CD4-positive, alpha-beta T cell treated with Interleukin-21 for 1 hour (primary cell): ENCODE data around the gene JAK3.
A peak's percentile ranks its signal among the peaks of the same experiment; 100 is the strongest.
"Not testable (repeated sequence)": the region's sequence is repeated elsewhere in the genome, so short reads cannot be mapped to it uniquely, and the experiment has no call there.

ENCODE experiments used
- DNase-seq: peaks from one replicate; pipeline ENCODE4 v3.0.0-alpha.2; 2020

Gene JAK3

DNA sequence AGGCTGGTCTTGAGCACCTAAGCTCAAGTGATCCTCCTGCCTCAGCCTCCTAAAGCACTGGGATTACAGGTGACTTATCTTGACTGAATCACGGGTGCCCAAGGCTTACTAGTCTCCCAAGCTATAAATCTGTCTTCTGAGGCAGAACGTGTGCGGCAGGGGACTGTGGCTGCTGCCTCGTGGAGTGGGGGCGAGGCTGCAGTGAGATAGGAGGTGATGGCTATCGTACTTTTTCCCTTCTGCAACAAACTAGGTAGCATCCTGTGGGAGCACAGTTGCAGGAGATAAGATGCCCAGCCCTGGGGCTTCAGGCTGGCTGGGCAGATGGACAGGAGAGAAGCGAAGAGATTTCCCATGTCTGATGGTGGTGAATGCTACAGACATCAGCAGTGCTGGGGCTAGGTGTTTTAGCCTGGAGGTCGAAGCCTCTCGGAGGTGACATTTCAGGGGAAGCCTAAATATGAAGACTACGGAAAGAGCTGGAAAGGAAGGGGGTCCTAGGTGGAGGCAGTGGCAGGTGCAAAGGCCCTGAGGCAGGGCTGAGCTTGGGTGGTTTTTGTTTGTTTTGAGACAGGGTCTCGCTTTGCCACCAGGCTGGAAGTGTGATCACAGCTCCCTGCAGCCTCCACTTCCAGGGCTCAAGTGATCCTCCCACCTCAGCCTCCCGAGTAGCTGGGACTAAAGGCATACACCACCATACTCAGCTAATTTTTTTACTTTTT lies 45.5 kb downstream of the JAK3 start:
- DNase-seq: no peak

DNA sequence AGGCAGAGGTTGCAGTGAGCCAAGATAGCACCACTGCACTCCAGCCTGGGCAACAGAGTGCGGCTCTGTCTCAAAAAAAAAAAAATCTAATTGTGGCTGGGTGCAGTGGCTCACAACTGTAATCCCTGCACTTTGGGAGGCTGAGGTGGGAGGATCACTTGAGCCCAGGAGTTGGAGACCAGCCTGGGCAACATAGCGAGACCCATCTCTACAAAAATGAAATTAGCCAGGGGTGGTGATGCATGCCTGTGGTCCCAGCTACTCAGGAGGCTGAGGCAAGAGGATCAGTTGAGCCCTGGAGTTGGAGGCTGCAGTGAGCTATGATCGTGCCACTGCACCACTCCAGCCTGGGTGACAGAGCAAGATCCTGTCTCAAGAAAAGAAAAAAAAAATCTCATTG lies 49.2 kb downstream of the JAK3 start:
- not testable (repeated sequence) for DNase-seq

DNA sequence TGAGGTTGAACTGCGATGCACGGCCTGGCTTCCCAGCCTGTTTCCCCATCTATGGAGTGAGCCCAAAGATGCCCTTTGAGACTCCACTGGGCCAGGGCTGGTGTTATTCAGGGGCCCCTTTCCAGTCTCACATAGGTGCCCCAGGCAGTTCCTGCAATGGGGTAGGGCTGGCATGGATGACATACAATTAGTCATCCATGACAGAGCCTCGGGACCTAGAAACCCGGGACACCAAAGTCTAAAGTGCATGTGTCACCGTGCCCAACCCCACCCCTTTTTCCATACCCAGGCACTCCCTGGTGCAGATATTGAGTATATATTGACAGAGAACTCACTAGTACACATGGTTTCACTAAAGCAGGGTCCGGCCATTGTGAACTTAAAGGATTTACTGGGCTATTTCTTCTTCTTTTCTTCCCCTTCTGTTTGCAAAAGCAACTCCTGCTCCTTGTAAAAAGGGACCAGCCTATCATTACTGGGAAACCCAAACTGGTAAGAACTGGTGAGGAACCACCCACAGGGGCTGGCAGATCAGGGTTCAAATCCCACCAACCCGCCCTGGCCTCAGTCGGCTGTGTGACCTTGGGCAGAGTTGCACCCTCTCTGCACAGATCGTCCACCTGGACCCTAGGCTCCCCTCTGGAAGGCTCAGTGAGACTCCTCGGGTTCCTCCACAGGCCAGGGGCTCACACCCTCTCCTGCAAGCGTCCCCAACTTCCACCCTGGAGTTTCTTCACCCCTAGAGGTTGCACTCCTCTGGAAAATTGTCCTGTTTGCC lies 50.2 kb downstream of the JAK3 start:
- DNase-seq: no peak

DNA sequence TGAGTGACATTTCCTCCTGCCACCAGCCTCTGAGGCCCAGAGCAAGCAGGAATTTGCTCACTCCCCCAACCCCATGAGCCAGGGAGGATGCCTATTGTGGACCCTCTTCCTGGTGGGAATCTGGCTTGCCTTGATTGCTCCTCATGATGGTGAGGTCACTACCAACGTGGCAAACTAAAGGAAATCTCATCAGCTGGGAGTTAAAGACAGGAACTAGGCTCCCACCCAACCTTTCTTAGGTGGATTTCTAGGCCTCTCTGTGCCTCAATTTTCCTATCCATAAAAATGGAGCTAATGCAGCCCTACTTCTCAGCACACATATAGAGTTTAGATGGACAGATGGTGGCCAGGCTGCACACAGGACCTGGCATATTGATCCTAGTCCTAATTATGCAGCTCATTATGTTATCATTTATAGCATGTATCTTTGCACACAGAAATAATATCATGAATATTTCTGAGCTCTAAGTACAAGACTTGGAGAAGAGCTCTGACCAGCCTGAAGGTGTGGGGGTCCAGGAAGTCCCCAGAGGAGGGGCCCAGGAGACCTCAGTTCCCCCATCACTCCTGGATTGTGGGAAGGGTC lies 50.9 kb downstream of the JAK3 start:
- no peak for DNase-seq

DNA sequence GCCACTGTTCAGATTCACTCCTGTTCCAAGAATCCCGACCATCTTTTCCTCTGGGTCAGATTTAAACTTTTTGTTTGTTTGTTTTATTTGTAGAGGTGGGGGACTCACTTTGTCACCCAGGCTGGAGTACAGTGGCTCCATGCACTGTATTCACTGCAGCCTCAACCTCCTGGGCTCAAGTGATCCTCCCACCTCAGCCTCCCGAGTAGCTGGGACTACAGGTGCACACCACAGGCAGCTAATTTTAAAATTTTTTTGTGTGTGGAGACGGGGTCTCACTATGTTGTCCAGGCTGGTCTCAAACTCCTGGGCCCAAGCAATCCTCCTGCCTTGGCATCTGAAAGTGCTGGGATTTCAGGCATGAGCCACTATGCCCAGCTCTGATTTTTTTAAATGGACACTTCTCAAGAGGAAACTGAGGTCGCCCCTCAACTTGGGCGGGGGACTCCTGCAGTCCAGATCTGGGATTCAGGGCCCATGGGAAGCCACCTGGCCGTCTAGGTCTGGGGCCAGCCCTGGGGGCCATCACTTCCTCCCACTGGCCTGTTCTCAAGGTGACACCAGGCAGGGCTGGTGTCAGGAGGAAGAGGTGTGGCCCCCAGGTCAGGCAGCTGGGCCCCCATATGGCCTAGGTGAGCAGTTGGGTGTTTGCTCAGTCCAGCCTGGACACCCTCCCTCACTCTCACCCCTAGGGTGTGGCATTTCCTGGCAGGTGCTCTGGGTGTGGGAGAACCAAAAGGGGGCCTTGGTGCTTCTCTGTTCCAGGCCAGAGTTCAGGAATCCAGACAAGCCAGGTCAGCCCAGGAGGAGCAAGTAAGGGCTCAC lies 51.6 kb downstream of the JAK3 start:
- no peak for DNase-seq

DNA sequence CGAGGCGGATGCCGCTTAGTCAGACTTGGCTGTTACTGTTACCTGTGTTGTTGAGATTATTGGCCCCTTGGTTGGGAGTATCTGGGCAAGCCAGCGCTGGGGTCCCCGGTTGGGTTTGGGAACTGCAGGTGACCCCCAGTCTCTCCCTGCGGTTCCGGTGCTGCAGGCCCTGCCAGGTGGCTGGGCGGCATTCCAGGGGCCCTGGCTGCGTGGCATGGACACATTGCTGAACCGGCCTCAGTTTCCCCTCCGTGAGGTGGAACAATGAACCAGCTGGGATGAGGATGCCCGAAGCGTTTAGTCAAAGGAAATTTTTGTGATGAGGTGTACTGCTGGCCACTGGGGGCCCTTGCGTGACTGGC lies 52.3 kb downstream of the JAK3 start:
- DNase-seq: no peak

DNA sequence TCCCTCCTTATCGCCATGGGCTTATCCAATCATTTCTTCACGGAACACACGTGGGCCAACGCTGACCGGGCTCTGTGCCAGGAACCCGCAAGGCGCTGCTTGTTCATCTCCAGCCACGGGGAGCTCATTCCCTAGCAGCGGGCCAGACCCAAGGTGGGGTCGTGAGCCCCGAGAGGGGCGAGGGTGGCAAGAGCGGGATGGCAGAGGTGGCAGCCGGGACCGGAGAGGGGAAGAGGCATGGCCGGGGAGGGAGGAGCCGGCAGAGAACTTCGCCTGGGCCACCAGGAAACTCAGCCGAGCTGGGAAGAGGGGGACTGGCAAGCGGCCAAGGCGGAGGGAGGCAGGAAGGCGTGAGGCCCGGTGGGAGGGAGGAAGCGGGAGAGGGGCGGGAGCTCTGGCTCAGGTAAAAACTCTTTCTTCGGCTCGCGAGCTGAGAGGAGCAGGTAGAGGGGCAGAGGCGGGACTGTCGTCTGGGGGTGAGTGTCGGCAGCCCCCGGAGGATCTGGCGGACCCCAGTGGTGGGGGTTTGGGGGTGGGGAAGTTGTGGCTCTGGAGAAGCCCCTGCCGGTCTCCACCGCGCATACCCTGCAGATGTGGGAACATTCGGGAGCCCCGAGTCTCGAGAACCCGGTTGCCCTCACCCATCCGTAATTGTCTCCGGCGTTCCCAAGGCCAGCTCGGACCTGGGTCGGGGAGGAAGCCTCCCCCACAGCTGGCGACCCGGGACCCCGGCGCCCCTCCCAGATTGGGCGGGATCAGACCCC lies 52.9 kb downstream of the JAK3 start, which contains the start of gene B3GNT3:
Gene B3GNT3, plus strand, starts transcription at position 408 of the 764 bp plus-strand sequence. CDS start 12,670 bp downstream, outside the sequence.
- DNase-seq: no peak

DNA sequence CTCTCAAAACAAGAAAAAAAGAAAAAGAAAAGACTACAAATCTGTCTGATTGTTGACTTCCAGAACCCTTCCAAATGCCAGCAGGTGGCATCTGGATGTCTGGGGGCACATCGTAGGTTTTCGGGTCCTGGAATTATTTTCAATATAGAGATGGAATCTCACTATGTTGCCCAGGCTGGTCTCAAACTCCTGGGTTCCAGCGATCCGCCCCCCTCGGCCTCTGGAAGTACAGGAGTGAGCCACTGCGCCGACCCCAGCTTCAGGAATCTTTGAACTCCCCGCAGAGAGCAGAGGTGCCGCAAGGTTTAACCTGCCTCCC lies 53.4 kb downstream of the JAK3 start:
- DNase-seq: no peak

DNA sequence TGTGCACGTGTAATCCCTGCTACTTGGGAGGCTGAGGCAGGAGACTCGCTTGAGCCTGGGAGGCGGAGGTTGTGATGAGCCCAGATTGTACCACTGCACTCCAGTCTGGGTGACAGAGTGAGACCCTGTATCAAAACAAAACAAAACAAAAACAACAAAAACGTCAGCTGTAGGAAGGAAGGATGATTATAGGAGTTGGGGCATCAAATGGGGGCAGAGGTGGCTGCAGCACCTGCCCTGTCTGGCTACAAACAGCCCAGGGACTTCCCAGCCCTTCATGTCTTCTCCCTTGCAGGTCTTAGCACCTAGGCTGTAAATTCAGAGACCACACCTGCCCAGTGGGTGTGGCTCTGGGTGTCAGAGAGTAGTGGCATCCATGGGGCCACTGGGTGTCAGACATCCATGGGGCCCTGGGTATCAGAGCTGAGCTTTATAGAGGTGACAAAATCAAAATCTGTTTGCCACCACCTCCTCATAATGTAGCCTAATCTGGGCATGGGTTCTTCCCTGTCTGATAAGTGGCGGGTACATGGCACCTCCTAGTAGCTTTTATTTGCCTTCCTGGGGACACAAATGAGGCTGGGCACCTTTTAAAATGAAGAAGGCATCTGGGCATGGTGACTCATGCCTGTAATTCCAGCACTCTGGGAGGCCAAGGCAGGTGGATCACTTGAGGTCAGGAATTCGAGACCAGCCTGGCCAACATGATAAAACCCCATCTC lies 57.6 kb downstream of the JAK3 start:
- DNase-seq: peak; percentile 31

DNA sequence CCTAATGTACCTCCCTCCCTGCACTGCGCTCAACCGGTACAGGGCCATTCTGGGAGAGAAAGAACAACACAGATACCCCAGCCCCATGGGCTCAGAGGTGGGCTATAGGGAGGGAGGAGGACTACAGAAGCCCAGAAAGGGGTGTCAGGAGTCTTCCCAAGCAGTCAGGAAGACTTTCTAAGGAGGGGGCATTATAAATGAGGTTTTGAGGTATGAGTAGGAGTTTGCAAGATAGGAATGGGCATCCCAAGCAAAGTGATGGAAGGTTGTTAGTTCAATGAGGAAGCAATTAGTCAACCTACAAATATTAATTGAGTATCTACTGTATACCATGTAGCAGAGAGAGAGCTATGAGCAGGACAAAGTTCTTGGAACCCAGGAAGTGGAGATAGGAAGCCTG lies 59.1 kb downstream of the JAK3 start:
- no peak for DNase-seq

DNA sequence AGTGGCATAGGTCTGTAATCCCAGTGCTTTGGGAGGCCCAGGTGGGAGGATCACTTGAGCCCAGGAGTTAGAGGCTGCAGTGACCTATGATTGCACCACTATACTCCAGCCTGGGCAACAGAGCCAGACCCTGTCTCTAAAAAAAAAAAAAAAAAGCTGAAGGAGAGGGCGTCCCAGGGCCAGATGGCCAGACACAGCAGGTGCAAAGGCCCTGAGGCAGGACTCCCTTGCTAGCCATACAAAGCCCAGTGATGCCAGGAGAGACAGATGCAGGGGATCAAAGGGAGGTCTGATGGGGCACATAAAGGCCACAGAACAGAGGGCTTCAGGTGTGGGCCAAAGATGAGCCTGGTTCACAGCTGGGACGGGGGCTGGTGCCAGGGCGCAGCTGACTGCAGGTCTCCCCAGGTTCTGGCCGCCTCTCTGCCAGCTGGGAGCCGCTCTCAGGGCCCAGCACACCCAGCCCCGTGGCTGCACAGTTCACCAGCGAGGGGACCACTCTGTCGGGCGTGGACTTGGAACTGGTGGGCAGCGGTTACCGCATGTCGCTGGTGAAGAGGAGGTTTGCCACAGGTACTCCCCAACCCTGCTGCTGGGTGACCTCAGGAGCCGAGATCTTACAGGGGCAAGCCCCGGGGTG lies 60.4 kb downstream of the JAK3 start:
- DNase-seq: no peak

DNA sequence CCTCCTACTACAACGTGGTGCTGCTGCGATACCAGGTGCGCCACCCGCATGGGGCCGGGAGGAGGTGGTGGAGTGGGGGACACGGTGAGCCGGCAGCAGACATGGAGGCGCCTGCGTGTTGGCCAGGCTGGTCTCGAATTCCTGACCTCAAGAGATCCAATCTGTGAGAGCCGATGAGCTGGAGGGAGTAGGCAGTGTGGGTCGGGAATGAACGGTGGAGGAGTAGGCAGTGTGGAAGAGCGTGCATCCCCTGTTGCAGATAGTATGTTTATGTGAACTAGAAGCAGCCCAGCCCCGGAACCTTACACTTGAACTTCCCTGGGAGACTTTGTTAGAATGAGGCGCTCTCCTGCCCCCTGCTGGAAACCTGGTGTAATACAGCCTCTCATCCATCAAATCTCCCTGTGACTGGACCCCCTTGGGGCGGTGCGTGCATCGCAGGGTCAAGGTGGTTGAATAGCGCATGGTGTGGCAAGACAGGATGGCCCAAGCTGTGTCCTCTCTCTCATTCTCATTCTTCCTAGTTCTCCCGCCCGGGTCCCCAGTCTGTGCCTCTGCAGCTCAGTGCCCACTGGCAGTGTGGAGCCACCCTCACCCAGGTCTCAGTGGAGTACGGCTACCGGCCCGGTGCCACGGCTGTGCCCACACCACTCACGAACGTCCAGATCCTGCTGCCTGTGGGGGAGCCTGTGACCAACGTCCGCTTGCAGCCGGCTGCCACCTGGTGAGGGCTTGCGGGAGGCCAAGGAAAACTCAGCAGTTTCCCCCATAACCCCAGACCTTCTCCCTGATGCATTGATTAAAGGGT lies 63.4 kb downstream of the JAK3 start:
- DNase-seq: peak; percentile 75

DNA sequence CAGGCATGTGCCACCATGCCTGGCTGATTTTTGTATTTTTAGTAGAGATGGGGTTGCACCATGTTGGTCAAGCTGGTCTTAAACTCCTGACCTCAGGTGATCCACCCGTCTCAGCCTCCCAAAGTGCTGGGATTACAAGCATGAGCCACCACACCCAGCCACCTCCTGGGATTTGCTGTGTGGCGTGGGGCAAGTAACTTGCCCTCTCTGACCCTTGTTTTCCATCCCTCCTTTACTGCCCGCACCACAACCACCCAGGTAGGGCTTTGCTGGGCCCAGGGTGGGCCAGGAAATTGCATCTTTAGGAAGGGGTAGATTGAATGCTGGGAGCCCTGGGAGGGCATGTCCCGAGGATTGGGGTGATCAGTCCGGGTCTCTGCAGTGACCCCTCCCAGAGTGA lies 64.1 kb downstream of the JAK3 start:
- DNase-seq: not testable (repeated sequence)

DNA sequence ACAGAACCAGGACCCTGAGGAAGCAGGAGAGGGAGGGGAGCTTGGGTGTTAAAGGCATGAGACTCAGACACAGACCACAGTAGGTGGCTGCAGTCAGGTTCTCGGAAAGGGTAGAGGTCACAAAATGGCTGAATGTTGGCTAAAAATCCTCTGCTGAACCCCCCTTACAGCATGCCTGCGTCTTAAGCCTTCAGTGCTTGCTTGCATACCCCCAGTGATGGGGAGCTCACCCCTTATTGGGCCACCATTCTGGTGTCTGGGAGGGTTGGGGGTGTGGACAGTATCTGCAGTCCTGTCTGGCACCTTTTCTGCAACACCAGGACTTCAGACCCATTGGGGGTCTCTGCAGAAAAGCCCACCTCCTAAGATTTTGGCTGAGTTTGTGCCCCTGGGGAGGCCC lies 67.0 kb downstream of the JAK3 start:
- DNase-seq: no peak

DNA sequence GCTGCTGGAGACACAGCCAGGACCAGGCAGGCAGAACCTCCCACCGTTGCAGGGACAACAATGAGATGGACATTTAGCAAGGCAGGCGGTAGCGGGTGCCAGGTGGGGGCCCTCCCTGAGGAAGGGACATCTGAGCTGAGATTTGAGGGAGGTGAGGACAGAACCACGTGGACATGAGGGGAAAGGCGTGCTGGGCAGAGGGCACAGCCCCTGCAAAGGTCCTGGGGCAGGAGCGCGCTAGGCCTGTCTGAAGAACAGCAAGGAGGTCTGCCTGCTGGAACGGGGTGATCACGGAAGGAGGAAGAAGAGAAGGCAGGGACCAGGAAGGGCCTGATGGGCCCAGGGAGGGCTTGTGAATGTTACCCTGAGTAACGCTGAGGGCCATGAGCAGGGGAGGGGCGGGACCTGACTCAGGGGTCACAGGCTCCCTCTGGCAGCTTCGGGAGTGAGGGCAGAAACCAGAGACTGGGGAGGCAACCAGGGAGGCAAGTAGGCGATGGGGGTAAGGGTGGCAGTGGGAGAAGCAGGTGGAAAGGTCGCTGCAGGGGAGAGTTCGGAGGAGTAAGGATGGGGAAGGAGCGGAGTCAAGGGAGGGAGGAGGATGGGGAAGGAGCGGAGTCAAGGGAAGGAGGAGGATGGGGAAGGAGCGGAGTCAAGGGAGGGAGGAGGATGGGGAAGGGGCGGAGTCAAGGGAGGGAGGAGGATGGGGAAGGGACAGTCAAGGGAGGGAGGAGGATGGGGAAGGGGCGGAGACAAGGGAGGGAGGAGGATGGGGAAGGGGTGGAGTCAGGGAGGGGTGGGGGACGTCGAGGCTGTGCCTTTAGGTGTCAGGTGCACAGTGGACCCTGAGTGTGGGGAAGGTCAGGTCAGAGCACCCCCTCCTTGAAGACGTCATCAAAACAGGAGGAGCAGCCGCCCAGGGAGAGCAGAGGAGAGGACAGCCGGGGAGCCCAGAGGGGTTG lies 68.5 kb downstream of the JAK3 start:
- no peak for DNase-seq

DNA sequence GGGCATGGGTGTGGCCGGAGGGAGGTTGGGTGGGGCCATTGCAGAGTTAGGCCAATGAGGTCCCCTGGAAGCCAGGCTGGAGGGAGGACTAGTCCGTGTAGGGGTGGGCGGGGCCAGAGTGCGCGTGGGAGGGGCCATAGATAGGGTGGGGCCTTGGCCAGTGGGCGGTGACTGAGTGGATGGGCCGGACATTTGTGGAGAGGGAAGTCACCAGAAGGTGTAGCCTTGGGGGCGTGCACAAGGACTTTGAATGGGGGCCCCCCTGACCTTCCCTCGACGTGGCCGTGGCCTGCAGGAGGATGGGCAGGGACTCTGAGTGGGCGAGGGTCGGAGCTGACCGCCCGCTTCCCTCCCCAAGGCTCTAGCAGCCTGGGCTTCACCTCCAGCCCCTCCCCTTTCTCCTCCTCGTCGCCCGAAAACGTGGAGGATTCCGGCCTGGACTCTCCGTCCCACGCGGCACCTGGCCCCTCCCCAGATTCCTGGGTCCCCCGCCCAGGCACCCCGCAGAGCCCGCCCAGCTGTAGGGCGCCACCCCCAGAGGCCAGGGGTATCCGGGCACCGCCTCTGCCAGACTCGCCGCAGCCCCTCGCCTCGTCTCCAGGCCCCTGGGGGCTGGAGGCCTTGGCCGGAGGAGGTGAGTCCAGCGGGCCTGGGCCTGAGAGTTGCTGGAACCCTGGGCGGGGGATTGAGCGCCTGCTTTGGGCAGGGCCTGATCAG lies 69.4 kb downstream of the JAK3 start:
- DNase-seq: peak; percentile 53

DNA sequence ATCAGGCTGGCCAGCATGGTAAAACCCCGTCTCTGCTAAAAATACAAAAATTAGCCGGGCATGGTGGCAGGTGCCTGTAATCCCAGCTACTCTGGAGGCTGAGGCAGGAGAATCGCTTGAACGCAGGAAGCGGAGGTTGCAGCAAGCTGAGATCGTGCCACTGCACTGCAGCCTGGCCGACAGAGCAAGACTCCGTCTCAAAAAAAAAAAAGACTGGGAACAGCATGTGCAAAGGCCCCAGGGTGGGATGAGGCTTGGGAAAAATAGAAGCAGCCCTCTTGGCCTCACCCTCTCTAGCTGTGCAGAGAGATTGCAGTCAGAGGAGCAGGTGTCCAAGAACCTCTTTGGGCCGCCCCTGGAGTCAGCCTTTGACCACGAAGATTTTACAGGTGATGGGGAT lies 69.9 kb downstream of the JAK3 start:
- not testable (repeated sequence) for DNase-seq

DNA sequence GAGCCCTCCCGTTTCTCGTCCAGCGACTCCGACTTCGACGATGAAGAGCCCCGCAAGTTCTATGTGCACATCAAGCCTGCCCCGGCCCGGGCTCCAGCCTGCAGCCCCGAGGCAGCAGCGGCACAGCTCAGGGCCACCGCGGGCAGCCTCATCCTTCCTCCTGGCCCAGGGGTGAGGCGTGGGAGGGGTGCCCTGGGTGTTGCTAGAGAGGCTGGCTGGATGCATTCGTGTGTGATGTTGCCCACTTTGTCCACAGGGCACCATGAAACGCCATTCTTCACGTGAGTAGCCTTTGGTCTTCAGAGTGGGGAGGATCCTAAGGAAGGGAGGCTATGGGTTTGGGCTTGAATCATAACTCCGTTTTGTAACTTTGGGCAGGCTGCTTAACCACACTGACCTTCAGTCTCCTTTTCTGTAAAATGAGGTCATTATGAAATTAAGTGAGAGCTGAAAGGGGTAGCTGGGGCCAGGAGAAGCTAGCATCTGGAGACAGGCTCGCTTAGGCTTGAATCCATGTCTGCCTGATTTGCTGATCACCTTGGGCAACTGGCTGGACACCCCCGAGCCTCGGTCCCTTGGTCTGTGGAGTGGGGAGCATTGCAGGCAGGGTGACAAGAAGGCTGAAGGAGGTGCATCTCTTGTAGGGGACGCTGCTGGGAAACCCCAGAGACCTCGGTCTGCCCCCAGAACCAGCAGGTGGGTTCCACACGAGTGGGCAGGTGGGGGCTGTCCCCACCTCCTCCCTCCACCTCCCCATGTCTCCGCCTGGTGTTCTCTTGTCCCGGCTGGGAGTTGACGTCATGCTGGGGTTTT lies 71.6 kb downstream of the JAK3 start:
- DNase-seq: no peak
